PC-3 (cell line): Measurements from ENCODE around the gene HECW1. TPM values are rescaled to one million over a fixed set of nuclear protein-coding genes. Genes with fewer than 3 reads are reported as not detected.

ENCODE experiments used
- ATAC-seq: fragments of 200-7000 bp; cut with Tn5 transposase; 2 replicates; pipeline ENCODE4 v1.9.1; 2020; ENCODE audit warnings: mild to moderate bottlenecking, moderate library complexity
- BruUV-seq: library from RNA; stranded (reverse); fragments of 400-500 nt; replicated peaks from 2 replicates; lab custom pipeline; 2021; lab: Mats Ljungman, UMichigan
- CTCF ChIA-PET: fragments of 300-600 bp; sonication (Branson Sonifier 250); formaldehyde crosslinking; loops from one replicate; lab custom pipeline; 2022; ENCODE audit warnings: antibody characterized with exemption; lab: Charles Lee
- POLR2A ChIA-PET: fragments of 300-600 bp; sonication (Branson Sonifier 250); formaldehyde crosslinking; loops from one replicate; lab custom pipeline; 2022; ENCODE audit warnings: antibody characterized with exemption; ENCODE audit not compliant: unreplicated experiment; lab: Charles Lee
- DNase-seq: peaks from one replicate; pipeline ENCODE4 v3.0.0-alpha.2; 2015
- H2AFZ ChIP-seq: fragments of 300-600 bp; sonication (generic); 2 replicates; pipeline ENCODE4 v1.6.0; 2016; ENCODE audit warnings: antibody characterized with exemption, low read length
- H3F3A ChIP-seq: fragments of 300-600 bp; sonication (generic); one replicate; pipeline ENCODE4 v1.6.0; 2017; ENCODE audit warnings: antibody characterized with exemption, low read length, control low read depth, mild to moderate bottlenecking; ENCODE audit not compliant: unreplicated experiment
- H3K27ac ChIP-seq: fragments of 300-600 bp; sonication (generic); 2 replicates; pipeline ENCODE4 v1.5.1; 2016; ENCODE audit warnings: mild to moderate bottlenecking, low read length
- H3K27me3 ChIP-seq: fragments of 300-600 bp; sonication (generic); 2 replicates; pipeline ENCODE4 v1.6.1; 2016; ENCODE audit warnings: low read length, mixed read lengths
- H3K36me3 ChIP-seq: fragments of 300-600 bp; sonication (generic); 2 replicates; pipeline ENCODE4 v1.6.1; 2016; ENCODE audit warnings: low read depth, mixed run types, low read length, mixed read lengths
- H3K4me1 ChIP-seq: fragments of 300-600 bp; sonication (generic); 2 replicates; pipeline ENCODE4 v1.5.1; 2016; ENCODE audit warnings: low read length; ENCODE audit not compliant: insufficient read depth
- H3K4me2 ChIP-seq: fragments of 300-600 bp; sonication (generic); 2 replicates; pipeline ENCODE4 v1.6.0; 2016; ENCODE audit warnings: low read length
- H3K4me3 ChIP-seq: fragments of 300-600 bp; sonication (generic); 2 replicates; pipeline ENCODE4 v1.5.1; 2016; ENCODE audit warnings: mild to moderate bottlenecking, low read length, mixed read lengths
- H3K79me2 ChIP-seq: fragments of 300-600 bp; sonication (generic); 2 replicates; pipeline ENCODE4 v1.6.1; 2017; ENCODE audit warnings: low read length, mixed read lengths
- H3K9ac ChIP-seq: fragments of 300-600 bp; sonication (generic); 2 replicates; pipeline ENCODE4 v1.6.0; 2016; ENCODE audit warnings: mild to moderate bottlenecking, low read length
- H3K9me2 ChIP-seq: fragments of 300-600 bp; sonication (generic); replicated peaks from 2 replicates; pipeline ENCODE4 v1.6.1; 2016; ENCODE audit warnings: mixed run types, low read length, mixed read lengths
- H3K9me3 ChIP-seq: fragments of 300-600 bp; sonication (generic); 2 replicates; pipeline ENCODE4 v1.6.1; 2016; ENCODE audit warnings: low read length, mixed read lengths
- H4K20me1 ChIP-seq: fragments of 300-600 bp; sonication (generic); 2 replicates; pipeline ENCODE4 v1.6.1; 2016; ENCODE audit warnings: low read length, mixed read lengths
- EZH2 ChIP-seq: fragments of 300-600 bp; sonication (generic); IDR thresholded peaks from one replicate; pipeline ENCODE4 v1.6.1; 2017; ENCODE audit warnings: antibody characterized with exemption, mild to moderate bottlenecking, low read length; ENCODE audit not compliant: unreplicated experiment
- EZH2phosphoT487 ChIP-seq: fragments of 300-600 bp; sonication (generic); IDR thresholded peaks from 2 replicates; pipeline ENCODE4 v1.6.1; 2018; ENCODE audit warnings: mild to moderate bottlenecking, antibody characterized with exemption, low read length, borderline replicate concordance
- intact Hi-C: fragments of 100-400 bp; cut with micrococcal nuclease; formaldehyde crosslinking; loops from 2 replicates; pipeline ENCODE4 v1.9.0; 2023
- total RNA-seq: library from RNA; depleted of rRNA; stranded (reverse); fragments of >200 nt; gene quantifications from 2 replicates; pipeline ENCODE4 v1.2.3, GENCODE V29; 2014
- TF ChIP-seq, protein P1 (sequence below): fragments of 300-600 bp; sonication (generic); conservative IDR thresholded peaks from 2 replicates; pipeline ENCODE4 v1.5.1; 2017; ENCODE audit warnings: antibody characterized with exemption, low read depth, mild to moderate bottlenecking, low read length

Gene HECW1
- total RNA-seq, 1 experiment from 2014 or later: 3.0 TPM

DNA sequence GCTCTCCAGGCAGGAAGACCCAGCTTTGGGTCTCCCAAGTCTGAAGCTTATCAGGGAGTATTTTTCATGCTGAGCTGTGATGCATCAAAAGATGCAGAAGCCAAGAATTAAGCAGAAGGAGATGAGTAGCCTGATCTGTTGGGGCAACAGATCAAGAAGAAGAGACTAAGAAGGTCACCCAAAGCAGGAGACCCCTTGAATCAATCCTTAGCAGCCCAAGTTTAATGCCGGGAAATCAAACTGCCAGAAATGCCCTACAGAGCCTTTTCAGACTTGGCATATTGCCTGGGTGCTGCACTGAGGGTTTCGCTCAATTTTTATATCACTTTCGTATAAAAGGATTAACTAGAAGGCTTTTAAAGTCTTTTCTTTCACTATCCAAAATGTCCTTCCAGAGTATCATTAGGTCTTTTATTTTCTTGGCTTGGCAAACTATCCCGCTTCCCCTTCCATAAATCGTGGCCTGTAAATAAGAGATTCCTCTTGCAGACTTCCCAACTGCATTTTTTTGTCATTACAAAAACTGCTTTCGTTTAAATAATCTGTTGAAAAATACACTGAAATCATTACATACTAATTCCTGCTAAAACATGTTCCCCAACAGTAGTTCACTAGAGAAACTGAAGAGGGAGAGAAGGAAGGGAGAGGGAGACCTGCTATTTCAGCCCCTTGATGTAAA, 421.5 kb downstream of the HECW1 start:
- Histone ChIP-seq H3K27me3 (no peaks in the 10 kb centered on the region), H3K4me2 (no peak overlapping the region), H3K9me2 (no peaks in the 10 kb centered on the region), H3K36me3 (no peaks in the 10 kb centered on the region), H3K9ac (no peak overlapping the region), H3F3A (no peaks in the 10 kb centered on the region), H3K9me3 (no peaks in the 10 kb centered on the region), H3K4me1 (peaks cover 13% of the 10 kb centered on the region), H3K79me2 (no peaks in the 10 kb centered on the region), H4K20me1 (no peaks in the 10 kb centered on the region), H2AFZ (no peak overlapping the region), H3K27ac (no peak overlapping the region), H3K4me3 (no peak overlapping the region)
- no TSS peak for BruUV-seq
- POLR2A ChIA-PET: no interaction called here
- intact Hi-C loops: no loop called here
- CTCF ChIA-PET: interaction anchor here (0.7 kb wide), 1 partner anchor 114 kb away, joined by 3 read pairs; no protein-coding TSS in a partner anchor
- TF ChIP-seq EZH2phosphoT487: no peak
- no peak for TF ChIP-seq EZH2
- ATAC-seq (no peak), DNase-seq (no peak)

DNA sequence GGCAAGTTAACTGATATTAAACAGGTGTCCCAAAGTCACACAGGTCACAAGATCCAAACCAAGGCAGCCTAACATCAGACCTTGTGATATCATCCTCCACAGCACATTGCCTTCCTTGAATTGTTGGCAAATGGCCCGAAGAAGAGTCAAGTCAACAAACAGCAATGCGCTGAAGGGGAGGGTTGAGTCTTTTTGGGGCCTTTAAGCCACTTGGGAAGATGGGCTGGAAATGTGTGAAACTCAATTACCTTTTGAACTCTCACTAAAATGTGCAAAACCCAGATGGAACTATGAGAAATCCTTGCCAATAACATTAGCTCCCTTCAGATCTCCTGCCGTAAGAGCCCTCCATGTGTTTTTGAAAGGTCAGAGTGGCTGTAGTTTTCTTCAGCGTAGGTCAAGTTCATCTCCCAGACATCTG, 422.6 kb downstream of the HECW1 start:
- BruUV-seq: no TSS peak
- H3K4me1 ChIP-seq: peaks cover 13% of the 10 kb centered on the region
- no peak overlapping the region for H3K4me2 ChIP-seq
- no peak overlapping the region for H3K27ac ChIP-seq
- DNase-seq (no peak), ATAC-seq (no peak)
- no peaks in the 10 kb centered on the region for H4K20me1 ChIP-seq
- ChIA-PET CTCF (no interaction called here), POLR2A (no interaction called here)
- intact Hi-C loops: no loop called here
- H3K9me2 ChIP-seq: no peaks in the 10 kb centered on the region
- H3K4me3 ChIP-seq: no peak overlapping the region
- H3K27me3 ChIP-seq: no peaks in the 10 kb centered on the region
- H3K79me2 ChIP-seq: no peaks in the 10 kb centered on the region
- no peaks in the 10 kb centered on the region for H3F3A ChIP-seq
- no peak overlapping the region for H3K9ac ChIP-seq
- TF ChIP-seq EZH2phosphoT487 (no peak), EZH2 (no peak)
- TF ChIP-seq, protein P1, sequence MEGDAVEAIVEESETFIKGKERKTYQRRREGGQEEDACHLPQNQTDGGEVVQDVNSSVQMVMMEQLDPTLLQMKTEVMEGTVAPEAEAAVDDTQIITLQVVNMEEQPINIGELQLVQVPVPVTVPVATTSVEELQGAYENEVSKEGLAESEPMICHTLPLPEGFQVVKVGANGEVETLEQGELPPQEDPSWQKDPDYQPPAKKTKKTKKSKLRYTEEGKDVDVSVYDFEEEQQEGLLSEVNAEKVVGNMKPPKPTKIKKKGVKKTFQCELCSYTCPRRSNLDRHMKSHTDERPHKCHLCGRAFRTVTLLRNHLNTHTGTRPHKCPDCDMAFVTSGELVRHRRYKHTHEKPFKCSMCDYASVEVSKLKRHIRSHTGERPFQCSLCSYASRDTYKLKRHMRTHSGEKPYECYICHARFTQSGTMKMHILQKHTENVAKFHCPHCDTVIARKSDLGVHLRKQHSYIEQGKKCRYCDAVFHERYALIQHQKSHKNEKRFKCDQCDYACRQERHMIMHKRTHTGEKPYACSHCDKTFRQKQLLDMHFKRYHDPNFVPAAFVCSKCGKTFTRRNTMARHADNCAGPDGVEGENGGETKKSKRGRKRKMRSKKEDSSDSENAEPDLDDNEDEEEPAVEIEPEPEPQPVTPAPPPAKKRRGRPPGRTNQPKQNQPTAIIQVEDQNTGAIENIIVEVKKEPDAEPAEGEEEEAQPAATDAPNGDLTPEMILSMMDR: no peak
- no peak overlapping the region for H2AFZ ChIP-seq
- H3K36me3 ChIP-seq: no peaks in the 10 kb centered on the region
- H3K9me3 ChIP-seq: no peaks in the 10 kb centered on the region

DNA sequence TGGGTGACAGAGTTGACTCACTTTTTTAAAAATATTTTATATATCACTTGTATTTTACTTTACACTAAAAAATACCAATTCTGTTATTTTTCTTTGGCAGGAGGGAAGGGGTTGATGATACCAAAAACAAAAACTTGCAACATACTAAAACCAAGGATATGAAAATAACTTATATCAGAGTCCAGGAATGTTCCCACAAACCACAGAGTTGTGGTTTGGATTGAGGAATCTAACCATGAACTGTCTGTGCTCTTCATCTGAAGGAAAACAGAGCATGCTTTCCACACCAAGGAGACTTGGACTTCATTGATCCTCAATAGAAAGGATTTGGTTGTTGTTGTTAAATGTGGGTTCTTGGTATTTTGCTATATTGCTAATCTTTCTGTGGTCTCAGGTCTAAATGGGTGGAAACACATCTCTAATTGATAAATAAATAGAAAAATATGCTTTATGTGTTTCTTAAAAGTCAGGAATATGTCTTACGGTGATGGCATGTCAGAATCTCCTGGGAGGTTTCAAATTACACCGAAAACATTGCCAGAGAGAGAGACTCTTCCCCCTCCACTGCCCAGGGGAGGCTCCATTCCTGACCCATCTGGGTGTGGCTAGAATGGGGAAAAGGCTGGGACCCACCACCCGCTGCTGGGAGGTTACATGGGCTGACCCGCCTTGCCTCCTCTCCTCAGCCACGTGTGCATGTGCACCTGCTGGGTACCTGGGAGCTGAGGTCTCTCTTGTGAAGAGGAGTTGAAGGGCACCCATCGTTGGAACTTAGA, 423.6 kb downstream of the HECW1 start:
- no TSS peak for BruUV-seq
- Histone ChIP-seq H3K4me1 (peaks cover 13% of the 10 kb centered on the region), H3K9ac (no peak overlapping the region), H3K36me3 (no peaks in the 10 kb centered on the region), H3F3A (no peaks in the 10 kb centered on the region), H3K27me3 (no peaks in the 10 kb centered on the region), H3K79me2 (no peaks in the 10 kb centered on the region), H2AFZ (no peak overlapping the region), H3K27ac (no peak overlapping the region), H3K4me3 (no peak overlapping the region), H4K20me1 (no peaks in the 10 kb centered on the region), H3K9me2 (no peaks in the 10 kb centered on the region), H3K4me2 (peak overlapping the region; percentile 1; the same call in 1 of the 2 replicates), H3K9me3 (no peaks in the 10 kb centered on the region)
- ChIA-PET CTCF (no interaction called here), POLR2A (no interaction called here)
- intact Hi-C loops: no loop called here
- DNase-seq: peak; percentile 57
- TF ChIP-seq EZH2phosphoT487 (no peak), EZH2 (no peak)
- TF ChIP-seq, protein P1: no peak
- ATAC-seq: 0 out of 2 replicates have a peak, but pooled peaks have one; percentile 29
